ENCODE data around the gene GALNS.

The GALNS gene

GRCh38 chr16:88888461-88889387, 32.0 kb upstream of the GALNS start:
- Histone ChIP-seq H3K4me2 (ENCODE audit: low read length) (no peak overlapping the region), H3F3A (ENCODE audit: insufficient read depth, low read length) (no peaks in the 10 kb centered on the region), H3K9me2 (ENCODE audit: low read depth, low read length) (no peaks in the 10 kb centered on the region), H3K9me3 (ENCODE audit: low read length) (no peaks in the 10 kb centered on the region), H3K79me2 (ENCODE audit: insufficient read depth, low read length) (no peaks in the 10 kb centered on the region), H2AFZ (ENCODE audit: low read length) (no peak overlapping the region), H3K36me3 (ENCODE audit: insufficient read depth, low read length) (peaks cover 24% of the 10 kb centered on the region), H3K9ac (ENCODE audit: low read length) (no peak overlapping the region), H3K4me3 (ENCODE audit: low read depth, low read length, poor library complexity, severe bottlenecking) (no peak overlapping the region), H3K27me3 (ENCODE audit: insufficient read depth, low read length) (no peaks in the 10 kb centered on the region), H3K27ac (ENCODE audit: low read depth, low read length, poor library complexity, severe bottlenecking) (no peak overlapping the region), H3K4me1 (ENCODE audit: insufficient read depth, low read length, severe bottlenecking) (no peaks in the 10 kb centered on the region), H4K20me1 (ENCODE audit: insufficient read depth, low read length) (no peaks in the 10 kb centered on the region)
- TF ChIP-seq EZH2 (IDR thresholded peaks at IDR 0.05; ENCODE audit: borderline replicate concordance, low read length) (no peak), CTCF (IDR thresholded peaks at IDR 0.05; ENCODE audit: low read length) (no peak)

GRCh38 chr16:88888057-88888456, 31.3 kb upstream of the GALNS start:
- no peak overlapping the region for H3K9ac ChIP-seq (ENCODE audit: low read length)
- no peaks in the 10 kb centered on the region for H3F3A ChIP-seq (ENCODE audit: insufficient read depth, low read length)
- H3K4me3 ChIP-seq (ENCODE audit: low read depth, low read length, poor library complexity, severe bottlenecking) = no peak overlapping the region
- no peaks in the 10 kb centered on the region for H3K79me2 ChIP-seq (ENCODE audit: insufficient read depth, low read length)
- TF ChIP-seq CTCF (IDR thresholded peaks at IDR 0.05; ENCODE audit: low read length) (no peak), EZH2 (IDR thresholded peaks at IDR 0.05; ENCODE audit: borderline replicate concordance, low read length) (no peak)
- H3K4me2 ChIP-seq (ENCODE audit: low read length) = no peak overlapping the region
- H3K36me3 ChIP-seq (ENCODE audit: insufficient read depth, low read length) = peaks cover 24% of the 10 kb centered on the region
- H2AFZ ChIP-seq (ENCODE audit: low read length) = no peak overlapping the region
- H3K4me1 ChIP-seq (ENCODE audit: insufficient read depth, low read length, severe bottlenecking) = no peaks in the 10 kb centered on the region
- no peak overlapping the region for H3K27ac ChIP-seq (ENCODE audit: low read depth, low read length, poor library complexity, severe bottlenecking)
- no peaks in the 10 kb centered on the region for H3K27me3 ChIP-seq (ENCODE audit: insufficient read depth, low read length)
- no peaks in the 10 kb centered on the region for H4K20me1 ChIP-seq (ENCODE audit: insufficient read depth, low read length)
- H3K9me3 ChIP-seq (ENCODE audit: low read length) = no peaks in the 10 kb centered on the region
- H3K9me2 ChIP-seq (ENCODE audit: low read depth, low read length) = no peaks in the 10 kb centered on the region

- Histone ChIP-seq H4K20me1 (ENCODE audit: insufficient read depth, low read length) (no peaks in the 10 kb centered on the region), H3K9me2 (ENCODE audit: low read depth, low read length) (no peaks in the 10 kb centered on the region), H3K27me3 (ENCODE audit: insufficient read depth, low read length) (no peaks in the 10 kb centered on the region), H3F3A (ENCODE audit: insufficient read depth, low read length) (no peaks in the 10 kb centered on the region), H3K27ac (ENCODE audit: low read depth, low read length, poor library complexity, severe bottlenecking) (no peak overlapping the region), H3K9me3 (ENCODE audit: low read length) (no peaks in the 10 kb centered on the region), H3K36me3 (ENCODE audit: insufficient read depth, low read length) (peaks cover 24% of the 10 kb centered on the region), H3K4me2 (ENCODE audit: low read length) (no peak overlapping the region), H3K79me2 (ENCODE audit: insufficient read depth, low read length) (no peaks in the 10 kb centered on the region), H2AFZ (ENCODE audit: low read length) (no peak overlapping the region), H3K4me1 (ENCODE audit: insufficient read depth, low read length, severe bottlenecking) (no peaks in the 10 kb centered on the region), H3K9ac (ENCODE audit: low read length) (no peak overlapping the region), H3K4me3 (ENCODE audit: low read depth, low read length, poor library complexity, severe bottlenecking) (no peak overlapping the region)
- no peak for TF ChIP-seq CTCF (IDR thresholded peaks at IDR 0.05; ENCODE audit: low read length)
- no peak for TF ChIP-seq EZH2 (IDR thresholded peaks at IDR 0.05; ENCODE audit: borderline replicate concordance, low read length)
Measured at GRCh38 chr16:88886845-88887521, 30.2 kb upstream of the GALNS start.

Measured in OCI-LY1 (cell line).